Adrenal gland (tissue), 19 donors: ENCODE measurements around the gene NPHS2. TPM values are rescaled to one million over a fixed set of nuclear protein-coding genes. Genes with fewer than 3 reads are reported as not detected.

Experiments used
- DNase-seq, 7 donors: peaks; one replicate each; pipeline ENCODE4 v3.0.0-alpha.2; 2019 to 2020
- H3K27ac ChIP-seq, 5 donors: fragments of 200-600 bp; sonication (generic) in 4 of 5; 1 replicate in 3 of 5; 2 replicates in 2 of 5; pipeline versions ENCODE4 v1.5.1 to v1.8.0; 2016 to 2020; ENCODE audit warnings: mild to moderate bottlenecking in 1 of 5
- H3K27me3 ChIP-seq: fragments of 200-600 bp; 2 replicates; pipeline ENCODE4 v1.8.0; 2021
- H3K36me3 ChIP-seq, 2 donors: fragments of 200-600 bp; replicated peaks in 1 of 2; 1 replicate in 1 of 2; 2 replicates in 1 of 2; pipeline versions ENCODE4 v1.5.1 to v1.8.0; 2018 to 2022
- H3K4me1 ChIP-seq, 2 donors: fragments of 200-600 bp; replicated peaks in 1 of 2; 1 replicate in 1 of 2; 2 replicates in 1 of 2; pipeline versions ENCODE4 v1.5.1 to v1.8.0; 2018 to 2021
- H3K4me3 ChIP-seq, 4 donors: fragments of 200-600 bp; sonication (generic) in 3 of 4; one replicate each; pipeline ENCODE4 v1.5.1; 2016 to 2018
- H3K9me3 ChIP-seq, 3 donors: fragments of 200-600 bp; sonication (generic) in 1 of 3; replicated peaks in 1 of 3; 1 replicate in 2 of 3; 2 replicates in 1 of 3; pipeline versions ENCODE4 v1.5.1 to v1.8.0; 2016 to 2021
- CTCF ChIP-seq, 6 experiments: fragments of 450-650 bp in 4 of 6; fragments of 200-600 bp in 2 of 6; sonication (generic) in 1 of 6; IDR thresholded peaks; 1 replicate in 5 of 6; 2 replicates in 1 of 6; pipeline versions ENCODE4 v1.5.1 to v1.8.0; 2016 to 2021; ENCODE audit warnings: antibody characterized with exemption in 6 of 6, mild to moderate bottlenecking in 2 of 6, moderate library complexity in 1 of 6
- POLR2A ChIP-seq, 2 donors: fragments of 450-650 bp; IDR thresholded peaks; one replicate each; pipeline ENCODE4 v1.6.1; 2017; ENCODE audit warnings: antibody characterized with exemption in 2 of 2, mild to moderate bottlenecking in 2 of 2, moderate library complexity in 1 of 2
- WGBS, 4 donors: extraction: QIAGEN DNeasy Blood & Tissue Kit in 2 of 4; methylation state at CpG; one replicate each; pipeline versions ENCODE4 v1.1.5 to v1.1.7; 2013 to 2017; 5-methylcytosine and 5-hydroxymethylcytosine counted together
- intact Hi-C, 2 donors: fragments of 100-400 bp; cut with DNase I; formaldehyde crosslinking; loops; one replicate each; pipeline versions ENCODE4 v1.14.1 to v1.15.0; 2022 to 2023
- long read RNA-seq, 10 donors: library from polyadenylated mRNA in 3 of 10; unstranded in 2 of 10; stranded (forward) in 1 of 10; transcript quantifications; one replicate each; pipeline ENCODE4 v2.0.0 and lab custom pipeline, GENCODE V29; 2021 to 2026
- polyA plus RNA-seq, 3 donors: library from polyadenylated mRNA; stranded (reverse); fragments of 200-250 nt in 2 of 3; fragments of 350-450 nt in 1 of 3; fragmentation: Illumina TruSeq in 1 of 3; extraction: RNeasy Lipid Tissue Mini Kit (QIAGEN cat#74804) in 1 of 3; gene quantifications; one replicate each; pipeline ENCODE4 v1.2.3, GENCODE V29; 2013 to 2014
- total RNA-seq, 9 donors: library from RNA; depleted of rRNA in 4 of 9; stranded (reverse); fragments of >200 nt in 4 of 9; fragments of 120-200 nt in 1 of 9; fragmentation: NEBNext Ultra II Directional in 1 of 9; extraction: Animal tissue kit (Norgen Biotek cat#: 25700) in 1 of 9; gene quantifications; one replicate each; pipeline versions ENCODE4 v1.1.0 to v1.2.4, GENCODE V29; 2013 to 2023
- donor health status: healthy with polysubstance abuse.
- donor health status: Bipolar disorder and iron deficiency.
- donor health status: DM: yes; HTN: yes; CAD: no.
- donor health status: DM: no; HTN: no; CAD: no.
- donor health status: DM: no; HTN: no; CAD: no.
- donor health status: DM: yes; HTN: yes; CAD: no.

The NPHS2 gene
- not detected for total RNA-seq
- not detected for polyA plus RNA-seq
- long read RNA-seq, donor 1, result 0 reads
- long read RNA-seq, donor 2, result 0 reads
- long read RNA-seq, donor 3, result 0 reads
- long read RNA-seq, donor 4, result 0 reads
- long read RNA-seq, donor 5, result 0 reads
- long read RNA-seq, donor 6, result 0 reads
- long read RNA-seq, donor 7, result 0 reads
- long read RNA-seq, donor 8, result 0 reads
- long read RNA-seq, donor 9, result 0 reads
- long read RNA-seq, donor 10, result 0 reads

GRCh38 chr1:179575497-179576314, at the start of gene NPHS2:
NPHS2 (minus strand) TSS chr1:179575948; CDS start chr1:179575864, 84 bp downstream.
- H3K27me3 ChIP-seq, result peaks cover 29% of the 10 kb centered on the region
- H3K4me1 ChIP-seq, result peaks cover 5 to 6% of the 10 kb centered on the region in 2 donors
- H3K9me3 ChIP-seq, result no peaks in the 10 kb centered on the region
- intact Hi-C loops, result no loop called here
- no peak within 1 kb of the TSS for H3K27ac ChIP-seq
- H3K4me3 ChIP-seq, result peak within 1 kb of the TSS in 1 of 4 donors; percentile 26
- no peak for TF ChIP-seq CTCF (IDR thresholded peaks at IDR 0.05)
- no peak for TF ChIP-seq POLR2A (IDR thresholded peaks at IDR 0.05)
- 4 to 10% (median 7%) methylated on average over 43 to 77 of the region's 77 CpGs for WGBS, 4 donors
- no peak for DNase-seq
- no peaks in the 10 kb centered on the region for H3K36me3 ChIP-seq

DNA sequence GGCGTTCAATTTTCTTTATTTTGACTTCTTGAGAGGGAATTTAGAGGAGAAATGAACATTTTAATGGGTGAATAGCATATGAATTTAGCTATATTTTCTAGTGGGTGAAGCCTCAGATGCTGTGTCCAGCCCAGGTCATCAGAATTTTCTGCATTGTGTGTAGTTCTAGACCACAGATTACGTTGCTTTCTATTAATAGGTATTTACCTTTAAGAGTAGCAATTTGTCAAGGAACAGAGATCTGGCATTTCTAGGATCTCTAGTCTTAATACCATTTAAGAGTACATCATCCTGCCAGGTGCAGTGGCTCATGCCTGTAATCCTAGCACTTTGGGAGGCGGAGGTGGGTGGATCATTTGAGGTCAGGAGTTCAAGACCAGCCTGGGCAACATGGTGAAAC, 36.6 kb upstream of the NPHS2 start:
- Histone ChIP-seq H3K27me3 (no peaks in the 10 kb centered on the region), H3K36me3 (no peaks in the 10 kb centered on the region), H3K4me3 (no peak overlapping the region), H3K27ac (no peak overlapping the region), H3K9me3 (no peaks in the 10 kb centered on the region), H3K4me1 (no peaks in the 10 kb centered on the region)
- 74 to 83% (median 79%) methylated on average over 3 of the region's 3 CpGs for WGBS, 4 donors
- TF ChIP-seq CTCF (IDR thresholded peaks at IDR 0.05) (no peak), POLR2A (IDR thresholded peaks at IDR 0.05) (no peak)
- no peak for DNase-seq
- intact Hi-C loops, result no loop called here

- H3K27ac ChIP-seq, result no peak overlapping the region
- H3K9me3 ChIP-seq, result no peaks in the 10 kb centered on the region
- H3K4me1 ChIP-seq, result no peaks in the 10 kb centered on the region
- no peak for DNase-seq
- no peaks in the 10 kb centered on the region for H3K27me3 ChIP-seq
- 70 to 100% (median 82%) methylated on average over 1 of the region's 1 CpG for WGBS, 4 donors
- no peaks in the 10 kb centered on the region for H3K36me3 ChIP-seq
- no peak overlapping the region for H3K4me3 ChIP-seq
- intact Hi-C loops, result no loop called here
- TF ChIP-seq POLR2A (IDR thresholded peaks at IDR 0.05) (no peak), CTCF (IDR thresholded peaks at IDR 0.05) (no peak)
Measured at GRCh38 chr1:179601093-179601492, 25.3 kb upstream of the NPHS2 start.

GRCh38 chr1:179599623-179600249, 24.0 kb upstream of the NPHS2 start:
- TF ChIP-seq POLR2A (IDR thresholded peaks at IDR 0.05) (no peak), CTCF (IDR thresholded peaks at IDR 0.05) (peak; percentile 17 to 46 (median 37))
- H3K27ac ChIP-seq, result no peak overlapping the region
- no peaks in the 10 kb centered on the region for H3K27me3 ChIP-seq
- intact Hi-C loops, result no loop called here
- DNase-seq, result peak in 1 of 7 donors; percentile 46
- H3K36me3 ChIP-seq, result no peaks in the 10 kb centered on the region
- H3K4me3 ChIP-seq, result no peak overlapping the region
- H3K4me1 ChIP-seq, result no peaks in the 10 kb centered on the region
- no peaks in the 10 kb centered on the region for H3K9me3 ChIP-seq
